Stimulated activated CD4-positive, alpha-beta T cell treated with anti-CD3 and anti-CD28 coated beads, Interleukin-1b, Interleukin-23, amount 100 ng/mL, for 1 hour (primary cell): ENCODE measurements around the gene FAM120B.
"Not testable (repeated sequence)": the region's sequence is repeated elsewhere in the genome, so short reads cannot be mapped to it uniquely, and the experiment has no call there.

Source experiments
- DNase-seq, 2 donors: peaks; one replicate each; pipeline ENCODE4 v3.0.0-alpha.2; 2020; ENCODE audit warnings: low read depth in 2 of 2

The FAM120B gene

GRCh38 chr6:170306324-170307079, at the start of gene FAM120B:
Gene FAM120B, plus strand, starts transcription at chr6:170306758. Its CDS starts 10,633 bp downstream, at chr6:170317391.
- DNase-seq, result peak; percentile 84 to 89

- no peak for DNase-seq
These were observed 49.2 kb upstream of the FAM120B start for GRCh38 chr6:170257376-170257775.

- DNase-seq, result no peak
These were observed 48.2 kb upstream of the FAM120B start for GRCh38 chr6:170258407-170258806.

- DNase-seq, result no peak
These were observed 47.3 kb upstream of the FAM120B start for GRCh38 chr6:170259278-170259677.

GRCh38 chr6:170260686-170261085, 45.9 kb upstream of the FAM120B start:
- no peak for DNase-seq

- no peak for DNase-seq
These were observed 44.7 kb upstream of the FAM120B start for GRCh38 chr6:170261643-170262488.

GRCh38 chr6:170262489-170263088, 44.0 kb upstream of the FAM120B start:
- no peak for DNase-seq

GRCh38 chr6:170263410-170263809, 43.1 kb upstream of the FAM120B start:
- DNase-seq, result no peak

GRCh38 chr6:170264086-170264485, 42.5 kb upstream of the FAM120B start:
- DNase-seq, result no peak

GRCh38 chr6:170264644-170265043, 41.9 kb upstream of the FAM120B start:
- not testable (repeated sequence) for DNase-seq

GRCh38 chr6:170265655-170266054, 40.9 kb upstream of the FAM120B start:
- no peak for DNase-seq

- no peak for DNase-seq
These were observed 40.3 kb upstream of the FAM120B start for GRCh38 chr6:170266061-170266825.

GRCh38 chr6:170267688-170268087, 38.9 kb upstream of the FAM120B start:
- no peak for DNase-seq

GRCh38 chr6:170268216-170269129, 38.1 kb upstream of the FAM120B start:
- DNase-seq, result no peak

- no peak for DNase-seq
These were observed 37.3 kb upstream of the FAM120B start for GRCh38 chr6:170269151-170269845.

GRCh38 chr6:170269846-170270541, 36.6 kb upstream of the FAM120B start:
- DNase-seq, result no peak

GRCh38 chr6:170270984-170271593, 35.5 kb upstream of the FAM120B start:
- DNase-seq, result no peak

- DNase-seq, result no peak
These were observed 34.7 kb upstream of the FAM120B start for GRCh38 chr6:170271771-170272314.
